Measurements from ENCODE around the gene RNF135.

- no peak for TF ChIP-seq POLR2A (IDR thresholded peaks at IDR 0.05; ENCODE audit: low read length)
- no peak for TF ChIP-seq GATA1 (IDR thresholded peaks at IDR 0.05; ENCODE audit: low read depth, low read length)
Observed at GRCh38 chr17:30954046-30954830, 16.6 kb upstream of the RNF135 start.
